GM12878 (cell line): ENCODE data around the gene BBS9.

ENCODE experiments used
- DPF2 ChIP-seq: fragments of 450-650 bp; IDR thresholded peaks from 2 replicates; pipeline ENCODE4 v1.6.1; 2017; ENCODE audit warnings: mild to moderate bottlenecking
- POLR2A ChIP-seq: IDR thresholded peaks from 2 replicates; pipeline ENCODE4 v1.6.1; 2011; ENCODE audit warnings: low read depth, mild to moderate bottlenecking, low read length
- RAD21 ChIP-seq: IDR thresholded peaks from 2 replicates; pipeline ENCODE4 v1.6.1; 2011; ENCODE audit warnings: mild to moderate bottlenecking, low read depth, low read length, moderate library complexity; ENCODE audit not compliant: insufficient read depth
- RELA ChIP-seq: fragments of 450-650 bp; IDR thresholded peaks from 2 replicates; pipeline ENCODE4 v1.8.0; 2014; ENCODE audit warnings: borderline replicate concordance; ENCODE audit not compliant: partially characterized antibody
- YY1 ChIP-seq: IDR thresholded peaks from 2 replicates; pipeline ENCODE4 v1.6.1; 2011; ENCODE audit warnings: low read depth, mild to moderate bottlenecking, low read length
- ZNF24 ChIP-seq: fragments of 450-650 bp; IDR thresholded peaks from 2 replicates; pipeline ENCODE4 v1.6.1; 2017; ENCODE audit warnings: antibody characterized with exemption, mild to moderate bottlenecking

DNA sequence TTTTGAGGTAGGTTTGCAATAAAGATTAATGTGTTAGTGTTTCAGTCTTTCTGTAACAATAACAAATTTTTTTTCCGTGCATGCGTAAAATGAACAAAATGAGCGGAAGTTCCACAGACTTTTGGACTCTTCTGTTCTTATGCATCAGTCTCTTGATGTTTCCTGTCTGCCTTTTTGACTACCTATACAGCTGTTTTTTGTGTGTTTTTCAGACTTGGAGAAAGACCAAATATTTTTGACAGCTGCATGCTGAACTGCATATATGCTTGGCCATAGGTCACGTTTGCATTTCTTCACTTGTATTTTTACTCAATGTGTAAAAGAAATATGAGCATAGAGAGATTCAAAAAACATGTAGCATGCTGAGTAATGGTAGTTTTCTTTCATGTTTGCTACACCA, 119.3 kb downstream of the BBS9 start:
- TF ChIP-seq RAD21 = no peak
- TF ChIP-seq POLR2A = no peak
- no peak for TF ChIP-seq DPF2
- TF ChIP-seq YY1 = no peak
- no peak for TF ChIP-seq ZNF24
- no peak for TF ChIP-seq RELA
